Globus pallidus (tissue), 1 donor: ENCODE measurements around the gene MYH9.

Experiments used
- DNase-seq: peaks from one replicate; pipeline ENCODE4 v3.0.0-alpha.2; 2015; ENCODE audit warnings: low spot score

Gene MYH9

DNA sequence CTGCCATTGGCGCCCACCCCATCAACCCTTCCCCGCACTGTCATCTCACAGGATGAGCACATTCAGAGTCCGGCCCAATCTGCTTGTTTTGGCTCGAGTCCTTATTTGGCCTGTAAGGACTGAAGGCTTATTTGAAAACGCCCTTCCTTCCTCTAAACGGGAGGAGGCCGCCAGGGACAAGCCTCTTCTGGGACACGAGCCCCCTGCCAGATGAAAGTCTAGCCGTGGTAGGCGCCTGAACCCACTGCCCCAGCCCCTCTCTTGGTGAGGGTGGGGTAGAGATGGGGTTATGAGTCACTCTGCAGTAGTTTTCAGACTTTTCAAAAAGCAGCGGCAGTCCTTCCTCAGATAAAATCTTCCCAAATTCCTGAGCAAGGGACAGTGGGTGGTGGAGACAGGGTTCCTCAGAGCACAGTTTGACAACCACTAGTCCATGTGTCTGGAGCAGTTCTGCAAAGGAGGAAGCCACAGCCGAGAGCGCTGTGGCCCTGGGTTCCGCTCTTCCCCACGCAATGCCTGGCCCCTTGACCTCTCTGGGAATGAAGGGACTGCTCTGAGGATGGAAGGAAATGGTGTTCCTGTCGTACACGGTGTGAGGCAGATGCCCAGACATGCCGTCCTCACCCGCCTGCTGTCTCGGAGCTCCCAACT, 57.0 kb downstream of the MYH9 start:
- DNase-seq = no peak

DNA sequence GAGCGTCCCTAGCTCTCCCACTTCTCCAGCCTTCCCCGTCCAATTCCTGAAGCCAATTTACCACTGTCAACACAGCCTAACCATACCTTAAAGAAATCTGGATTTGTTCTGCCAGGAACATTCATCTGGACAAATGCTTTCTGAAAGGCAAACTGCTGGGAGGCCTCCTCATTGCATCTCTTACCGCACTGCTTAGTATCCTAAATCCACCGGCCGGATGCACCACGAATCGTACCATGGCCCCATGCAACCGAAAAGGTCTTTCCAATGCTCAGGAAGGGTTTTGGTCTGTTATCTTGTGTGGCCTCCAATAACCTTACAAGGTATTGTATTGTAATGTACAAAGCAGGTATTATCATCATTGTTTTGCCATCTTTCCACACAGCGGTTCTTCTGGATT, 57.6 kb downstream of the MYH9 start:
- no peak for DNase-seq

DNA sequence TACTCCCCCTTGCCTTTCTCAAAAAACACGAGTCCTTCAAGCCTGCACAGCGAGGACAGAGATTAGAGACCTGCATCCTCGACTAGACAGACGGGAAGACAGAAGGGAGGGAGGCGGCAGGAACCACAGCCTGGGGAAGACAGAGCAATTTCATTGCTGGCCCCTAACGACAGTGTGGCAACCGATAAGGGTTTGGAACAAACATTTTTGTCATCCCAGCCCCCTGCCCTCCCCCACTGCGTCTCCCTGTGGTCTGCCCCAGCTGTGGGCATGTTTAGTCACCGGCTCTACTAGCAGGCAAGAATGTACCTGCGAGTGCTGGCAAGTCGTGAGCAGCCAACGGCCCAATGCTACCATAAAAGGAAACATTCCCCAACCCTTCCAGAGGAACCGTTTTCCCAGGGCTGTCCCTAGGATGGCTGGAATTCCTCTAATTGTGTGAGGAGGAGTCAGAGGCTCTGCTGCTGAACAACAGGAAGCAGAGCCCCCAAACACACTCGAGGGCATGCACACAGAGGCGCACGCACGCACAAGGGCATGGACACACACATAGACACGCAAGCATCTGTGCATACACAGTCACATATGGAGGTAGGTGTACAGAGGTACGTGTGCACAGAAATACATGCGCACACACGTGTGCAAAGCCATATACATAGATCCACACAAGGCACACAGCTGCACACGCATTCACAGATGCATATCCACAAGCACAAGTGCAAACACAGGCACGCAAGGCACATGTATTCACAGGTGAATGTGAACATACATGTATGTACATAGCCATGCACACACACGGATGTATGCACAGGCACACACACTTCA, 58.3 kb downstream of the MYH9 start:
- DNase-seq = no peak

- DNase-seq = no peak
Observed at GRCh38 chr22:36328635-36329253, 59.0 kb downstream of the MYH9 start.

DNA sequence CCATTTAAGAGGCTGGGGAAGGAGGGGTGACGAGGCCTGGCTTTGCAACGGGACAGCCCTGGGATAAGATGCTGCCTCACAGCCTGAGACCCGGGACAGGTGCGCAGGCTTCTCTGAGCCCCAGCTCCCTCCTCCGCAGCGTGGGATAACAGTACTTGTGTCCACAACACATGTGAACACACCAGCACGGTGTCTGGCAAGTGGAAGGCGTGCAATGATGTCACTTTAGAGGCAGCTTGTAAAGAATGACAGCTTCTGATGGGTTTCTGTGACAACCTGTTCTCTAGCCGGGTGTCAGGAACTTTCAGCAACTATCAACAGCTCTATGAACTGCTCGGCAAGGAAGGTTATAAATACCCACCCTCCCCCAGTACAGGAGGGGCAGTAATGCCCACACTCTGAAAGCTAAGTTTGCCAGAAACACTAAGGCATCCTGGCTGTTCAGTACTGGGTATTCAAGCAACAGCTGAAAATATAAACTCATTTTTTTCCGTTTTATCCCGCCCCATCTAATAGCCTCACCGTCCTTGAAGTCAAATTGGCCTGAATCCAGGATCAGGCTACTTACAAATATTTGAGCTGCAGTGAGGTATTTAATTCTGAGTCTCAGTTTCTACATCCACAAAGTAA, 59.7 kb downstream of the MYH9 start:
- DNase-seq = no peak

DNA sequence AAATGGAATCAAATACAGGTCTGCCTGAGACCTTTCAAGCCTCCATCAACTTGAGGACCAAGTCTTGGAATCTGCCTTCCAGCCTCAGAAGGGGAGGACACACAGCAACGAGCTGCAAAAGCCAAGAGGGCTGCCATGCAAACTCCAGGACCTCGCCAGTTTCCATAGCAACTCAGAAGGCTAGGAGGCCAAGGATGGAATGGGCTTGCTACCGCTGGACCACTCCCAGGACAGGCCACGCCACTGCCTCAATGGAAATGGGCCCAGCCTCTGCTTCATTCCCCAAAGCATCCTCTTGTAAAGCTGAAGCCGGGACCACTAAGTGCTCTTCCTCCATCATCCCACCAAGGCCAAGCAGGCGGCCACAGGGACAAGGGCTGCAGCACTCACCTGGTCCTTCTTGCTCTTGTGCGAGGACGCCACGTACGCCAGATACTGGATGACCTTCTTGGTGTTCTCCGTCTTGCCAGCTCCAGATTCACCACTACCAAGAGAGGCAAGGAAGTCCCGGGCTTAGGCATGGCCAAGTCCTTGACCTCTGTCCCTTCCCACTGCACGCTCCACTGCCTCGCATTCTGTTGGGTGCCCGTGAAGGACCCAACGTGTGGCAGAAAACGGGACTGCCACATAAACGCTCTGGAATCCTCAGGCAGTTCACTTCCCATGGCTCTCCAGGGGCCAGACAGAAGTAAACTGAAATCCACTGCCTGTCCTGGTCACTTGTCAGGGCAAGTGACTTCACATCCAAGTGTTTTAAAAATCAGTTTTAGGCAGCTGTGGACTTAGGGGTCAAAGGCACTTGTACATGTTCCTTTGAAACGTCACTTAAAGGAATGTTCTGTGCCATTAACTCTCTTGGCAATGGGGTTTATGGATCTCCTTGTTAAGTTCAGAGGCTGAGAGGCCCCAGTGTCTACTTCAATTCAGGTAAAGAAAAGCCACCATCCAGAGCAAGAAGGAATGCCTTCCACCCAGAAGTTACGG, 61.3 kb downstream of the MYH9 start:
- DNase-seq = no peak

DNA sequence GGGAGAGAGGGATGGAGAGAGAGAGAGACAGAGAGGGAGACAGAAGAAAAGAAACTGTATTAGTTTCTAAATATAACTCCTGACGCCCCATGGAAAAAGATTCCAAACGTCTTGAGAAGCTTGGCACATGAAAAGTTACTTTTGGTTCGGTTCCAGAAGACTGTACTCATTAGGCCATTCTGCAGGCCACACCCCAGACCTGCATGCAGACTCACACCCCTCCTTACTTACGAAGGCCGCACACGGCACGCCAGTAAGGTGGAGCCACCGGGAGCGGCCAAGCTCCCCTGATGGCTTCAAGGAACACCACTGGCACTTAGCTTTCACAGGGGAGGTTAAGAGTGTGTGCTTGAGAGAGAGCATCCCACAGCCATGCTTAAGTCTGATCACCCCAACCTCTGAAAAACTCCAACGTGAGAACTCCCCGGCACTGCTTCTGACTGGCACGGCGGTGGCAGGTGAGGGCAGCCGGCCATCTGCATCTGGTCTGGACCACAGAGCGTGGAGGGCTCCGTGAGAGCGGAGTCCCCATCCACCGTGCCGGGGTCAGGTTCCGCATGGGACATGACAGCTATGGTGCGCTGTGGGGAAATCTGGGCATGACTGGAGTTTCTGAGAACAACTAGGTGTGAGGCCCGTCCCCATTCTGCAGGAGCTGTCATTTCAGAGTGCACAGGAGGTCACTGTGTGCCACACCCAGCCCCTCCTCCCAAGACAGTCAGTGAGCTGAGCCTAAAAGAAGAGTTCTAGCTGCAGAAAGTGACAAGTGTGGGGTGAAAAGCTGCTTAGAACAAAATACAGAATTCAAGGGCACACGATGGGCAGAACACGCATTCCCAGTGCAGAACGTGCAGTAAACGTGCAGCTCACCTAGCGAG, 62.4 kb downstream of the MYH9 start:
- DNase-seq = no peak

- DNase-seq = no peak
Observed at GRCh38 chr22:36324414-36324813, 63.4 kb downstream of the MYH9 start.

GRCh38 chr22:36323855-36324331, 63.9 kb downstream of the MYH9 start:
- no peak for DNase-seq

- DNase-seq = peak; percentile 78
Observed at GRCh38 chr22:36323182-36323854, 64.4 kb downstream of the MYH9 start.

DNA sequence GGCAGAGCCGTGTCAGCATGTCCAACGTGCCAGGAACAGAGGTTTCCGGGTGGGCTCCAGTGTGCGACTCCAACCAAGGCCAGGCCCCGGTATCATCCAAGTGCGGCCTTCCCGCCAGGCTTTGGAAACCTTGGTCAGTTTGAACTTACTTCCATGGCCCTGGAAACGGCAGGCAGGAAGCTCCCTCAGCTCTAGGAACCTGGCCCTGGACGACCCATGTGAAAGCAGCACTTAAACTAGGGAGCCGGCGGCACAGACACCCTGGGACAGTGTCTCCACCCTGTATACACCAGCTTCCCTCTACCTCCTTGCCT, 65.2 kb downstream of the MYH9 start:
- DNase-seq = no peak

GRCh38 chr22:36321797-36322601, 65.8 kb downstream of the MYH9 start:
- DNase-seq = no peak

GRCh38 chr22:36320553-36320952, 67.2 kb downstream of the MYH9 start:
- no peak for DNase-seq

- DNase-seq = no peak
Observed at GRCh38 chr22:36319595-36320497, 67.9 kb downstream of the MYH9 start.

DNA sequence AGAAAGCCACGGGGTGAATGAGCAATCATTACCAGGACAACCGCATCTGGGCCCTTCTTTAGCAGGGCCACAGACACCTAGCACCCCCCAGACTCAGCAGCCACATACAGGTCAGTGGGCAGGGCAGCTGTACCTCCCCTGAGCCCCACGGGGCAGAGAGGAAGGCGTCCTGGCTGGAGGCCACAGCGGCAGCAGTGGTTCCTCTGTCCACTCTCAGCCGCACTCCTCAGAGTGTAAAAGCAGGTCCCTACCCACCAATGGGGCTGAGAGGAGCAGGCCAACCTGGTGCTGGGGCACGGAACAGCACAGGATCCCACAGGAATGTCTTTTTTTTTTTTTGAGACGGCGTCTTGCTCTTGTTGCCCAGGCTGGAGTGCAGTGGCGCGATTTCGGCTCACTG, 69.3 kb downstream of the MYH9 start:
- no peak for DNase-seq

DNA sequence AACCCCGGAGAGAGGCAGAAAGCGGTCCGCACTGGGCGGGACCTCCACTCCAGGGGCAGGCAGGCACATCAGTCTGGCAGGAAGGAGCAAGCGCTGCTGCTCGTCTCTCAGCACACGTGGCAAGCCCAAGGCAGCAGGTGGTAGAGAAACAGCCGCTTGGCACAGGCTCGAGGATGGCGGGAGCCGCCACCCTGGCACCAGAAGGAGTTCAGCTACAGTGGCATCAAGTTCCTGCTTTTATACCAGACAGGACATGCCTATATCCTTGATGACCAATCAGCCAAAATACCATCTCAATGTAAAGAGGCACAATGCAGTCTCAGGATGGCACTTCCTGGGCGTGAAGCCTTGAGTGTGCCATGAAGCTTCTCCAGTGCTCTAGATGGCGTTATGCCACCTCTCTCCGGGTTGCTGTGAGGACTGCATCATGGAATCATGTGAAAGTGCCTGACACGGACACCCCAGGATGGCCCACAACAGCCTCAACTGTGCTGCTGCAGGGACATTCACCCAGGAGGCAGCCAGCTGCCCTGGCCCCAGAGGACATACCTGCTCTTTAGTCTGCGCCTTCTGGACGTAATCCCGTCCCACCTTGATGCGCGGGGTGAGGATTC, 70.0 kb downstream of the MYH9 start:
- DNase-seq = no peak

DNA sequence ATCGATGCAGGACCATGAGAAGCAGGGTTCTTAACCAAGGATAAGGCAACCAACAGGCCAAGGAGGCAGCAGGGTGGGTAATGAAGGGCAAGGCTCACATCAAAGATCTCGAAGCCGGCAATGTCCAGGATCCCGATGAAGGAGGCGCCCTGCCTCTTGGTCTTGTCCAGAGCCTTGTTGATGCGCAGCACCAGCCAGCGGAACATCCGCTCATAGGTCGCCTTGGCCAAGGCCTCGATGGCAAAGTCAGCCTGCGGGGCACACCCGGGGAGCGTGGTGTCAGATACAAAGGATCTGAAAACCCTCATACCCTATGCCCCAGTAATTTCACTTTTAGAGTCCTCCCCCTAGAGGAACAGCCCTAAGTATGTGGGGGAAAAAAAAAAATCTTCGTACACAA, 71.3 kb downstream of the MYH9 start:
- no peak for DNase-seq

DNA sequence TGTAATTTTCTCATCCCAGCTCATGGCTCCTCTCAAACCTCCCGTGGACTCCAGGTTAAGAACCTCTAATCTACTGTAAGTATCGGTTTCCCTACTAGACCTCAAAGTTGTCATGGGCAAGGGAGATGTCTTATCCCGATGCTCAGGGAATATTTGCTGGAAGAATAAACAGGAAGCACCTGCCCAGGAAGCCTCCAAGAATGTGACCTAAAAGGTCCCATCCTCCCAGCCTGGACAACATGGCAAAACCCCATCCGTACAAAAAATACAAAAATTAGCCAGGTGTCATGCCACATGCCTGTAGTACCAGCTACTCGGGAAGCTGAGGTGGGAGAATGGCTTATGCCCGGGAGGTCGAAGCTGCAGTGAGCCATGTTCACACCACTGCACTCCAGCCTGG, 72.4 kb downstream of the MYH9 start:
- no peak for DNase-seq
